ENCODE results near the gene C17orf67. TPM values are rescaled to one million over a fixed set of nuclear protein-coding genes. Genes with fewer than 3 reads are reported as not detected.
"Not testable (repeated sequence)": the region's sequence is repeated elsewhere in the genome, so short reads cannot be mapped to it uniquely, and the experiment has no call there.

C17orf67 gene
- total RNA-seq, 3 donors from 2014 or later: 2.0 to 2.3 (median 2.2) TPM

GRCh38 chr17:56761387-56761786 lies 72.3 kb downstream of the C17orf67 start:
- Mint-ChIP-seq H3K4me3 (no peak overlapping the region), H3K27me3 (ENCODE audit: low read depth) (peaks cover 5% of the 10 kb centered on the region), H3K4me1 (ENCODE audit: low read depth) (peaks cover 20% of the 10 kb centered on the region), H3K36me3 (ENCODE audit: insufficient read depth) (no peaks in the 10 kb centered on the region), H3K9me3 (no peaks in the 10 kb centered on the region)
- no peak for DNase-seq
- ATAC-seq: no peak

- H3K4me1 Mint-ChIP-seq (ENCODE audit: low read depth): peaks cover 14% of the 10 kb centered on the region
- not testable (repeated sequence) for H3K9me3 Mint-ChIP-seq; H3K27me3 Mint-ChIP-seq (ENCODE audit: low read depth); H3K36me3 Mint-ChIP-seq (ENCODE audit: insufficient read depth); DNase-seq; ATAC-seq; H3K4me3 Mint-ChIP-seq
Measured at GRCh38 chr17:56757611-56758010, 76.1 kb downstream of the C17orf67 start.

GRCh38 chr17:56756536-56756935 lies 77.2 kb downstream of the C17orf67 start:
- Mint-ChIP-seq H3K9me3 (no peaks in the 10 kb centered on the region), H3K4me3 (no peak overlapping the region), H3K36me3 (ENCODE audit: insufficient read depth) (no peaks in the 10 kb centered on the region), H3K4me1 (ENCODE audit: low read depth) (peaks cover 17% of the 10 kb centered on the region), H3K27me3 (ENCODE audit: low read depth) (peaks cover 2% of the 10 kb centered on the region)
- DNase-seq (no peak), ATAC-seq (peak in 1 of 2 donors; percentile 59)

GRCh38 chr17:56755310-56755709 lies 78.4 kb downstream of the C17orf67 start:
- Mint-ChIP-seq H3K36me3 (ENCODE audit: insufficient read depth) (no peaks in the 10 kb centered on the region), H3K9me3 (no peaks in the 10 kb centered on the region), H3K4me3 (no peak overlapping the region), H3K4me1 (ENCODE audit: low read depth) (peaks cover 16% of the 10 kb centered on the region), H3K27me3 (ENCODE audit: low read depth) (peaks cover 2% of the 10 kb centered on the region)
- DNase-seq: no peak
- no peak for ATAC-seq

- no peak for ATAC-seq
- peaks cover 2% of the 10 kb centered on the region for H3K27me3 Mint-ChIP-seq (ENCODE audit: low read depth)
Measured at GRCh38 chr17:56754523-56755208, 79.1 kb downstream of the C17orf67 start.

GRCh38 chr17:56752263-56752836 lies 81.4 kb downstream of the C17orf67 start:
- H3K27me3 Mint-ChIP-seq (ENCODE audit: low read depth): peaks cover 2% of the 10 kb centered on the region
- H3K9me3 Mint-ChIP-seq: no peaks in the 10 kb centered on the region
- DNase-seq: no peak
- no peak overlapping the region for H3K4me3 Mint-ChIP-seq
- no peaks in the 10 kb centered on the region for H3K36me3 Mint-ChIP-seq (ENCODE audit: insufficient read depth)
- no peak for ATAC-seq
- peaks cover 16% of the 10 kb centered on the region for H3K4me1 Mint-ChIP-seq (ENCODE audit: low read depth)

More at GRCh38 chr17:56754523-56755208, 79.1 kb downstream of the C17orf67 start:
- DNase-seq: no peak
- H3K36me3 Mint-ChIP-seq (ENCODE audit: insufficient read depth): no peaks in the 10 kb centered on the region
- H3K9me3 Mint-ChIP-seq: no peaks in the 10 kb centered on the region
- H3K4me3 Mint-ChIP-seq: no peak overlapping the region
- H3K4me1 Mint-ChIP-seq (ENCODE audit: low read depth): peaks cover 16% of the 10 kb centered on the region

- DNase-seq (no peak), ATAC-seq (no peak)
- Mint-ChIP-seq H3K4me1 (ENCODE audit: low read depth) (peaks cover 12% of the 10 kb centered on the region), H3K27me3 (ENCODE audit: low read depth) (no peaks in the 10 kb centered on the region), H3K4me3 (no peak overlapping the region), H3K9me3 (no peaks in the 10 kb centered on the region), H3K36me3 (ENCODE audit: insufficient read depth) (no peaks in the 10 kb centered on the region)
Measured at GRCh38 chr17:56751145-56751738, 82.5 kb downstream of the C17orf67 start.

GRCh38 chr17:56744721-56745120 lies 89.0 kb downstream of the C17orf67 start:
- H3K27me3 Mint-ChIP-seq (ENCODE audit: low read depth): peaks cover 10% of the 10 kb centered on the region
- H3K4me3 Mint-ChIP-seq: no peak overlapping the region
- ATAC-seq (no peak), DNase-seq (no peak)
- H3K4me1 Mint-ChIP-seq (ENCODE audit: low read depth): no peaks in the 10 kb centered on the region
- H3K9me3 Mint-ChIP-seq: no peaks in the 10 kb centered on the region
- no peaks in the 10 kb centered on the region for H3K36me3 Mint-ChIP-seq (ENCODE audit: insufficient read depth)

GRCh38 chr17:56742601-56743000 lies 91.1 kb downstream of the C17orf67 start:
- H3K36me3 Mint-ChIP-seq (ENCODE audit: insufficient read depth): no peaks in the 10 kb centered on the region
- no peak overlapping the region for H3K4me3 Mint-ChIP-seq
- ATAC-seq: no peak
- no peak for DNase-seq
- no peaks in the 10 kb centered on the region for H3K4me1 Mint-ChIP-seq (ENCODE audit: low read depth)
- H3K9me3 Mint-ChIP-seq: no peaks in the 10 kb centered on the region
- H3K27me3 Mint-ChIP-seq (ENCODE audit: low read depth): peaks cover 10% of the 10 kb centered on the region

Other genes starting within 250 kb of the C17orf67 start
- under 1 TPM; 0.37 to 0.89 (median 0.43) TPM for gene NOG, start 240.2 kb downstream of the C17orf67 start, total RNA-seq
- gene DGKE, start 231 bp upstream of the C17orf67 start, total RNA-seq: 10 to 100 TPM; 30.1 to 37.4 (median 33.3) TPM
- gene TRIM25, start 80.1 kb upstream of the C17orf67 start, total RNA-seq: 10 to 100 TPM; 52.4 to 66.7 (median 61.2) TPM
- gene COIL, start 127.1 kb upstream of the C17orf67 start, total RNA-seq: 10 to 100 TPM; 22.9 to 23.8 (median 23.0) TPM
- 10 to 100 TPM; 10.8 to 17.6 (median 14.1) TPM for gene SCPEP1, start 144.2 kb upstream of the C17orf67 start, total RNA-seq

Measured in activated T-cell treated with anti-CD3 and anti-CD28 coated beads, Interleukin-2, amount 50 U/mL, for 4 hours (primary cell).